Activated CD8-positive, alpha-beta memory T cell treated with anti-CD3 and anti-CD28 coated beads, Interleukin-2, amount 50 U/mL, for 1 hour (primary cell): Measurements from ENCODE around the gene PYCR2.
"Not testable (repeated sequence)": the region's sequence is repeated elsewhere in the genome, so short reads cannot be mapped to it uniquely, and the experiment has no call there.

ENCODE experiments used
- DNase-seq: peaks from one replicate; pipeline ENCODE4 v3.0.0-alpha.2; 2020; ENCODE audit errors: extremely low read depth

The PYCR2 gene

DNA sequence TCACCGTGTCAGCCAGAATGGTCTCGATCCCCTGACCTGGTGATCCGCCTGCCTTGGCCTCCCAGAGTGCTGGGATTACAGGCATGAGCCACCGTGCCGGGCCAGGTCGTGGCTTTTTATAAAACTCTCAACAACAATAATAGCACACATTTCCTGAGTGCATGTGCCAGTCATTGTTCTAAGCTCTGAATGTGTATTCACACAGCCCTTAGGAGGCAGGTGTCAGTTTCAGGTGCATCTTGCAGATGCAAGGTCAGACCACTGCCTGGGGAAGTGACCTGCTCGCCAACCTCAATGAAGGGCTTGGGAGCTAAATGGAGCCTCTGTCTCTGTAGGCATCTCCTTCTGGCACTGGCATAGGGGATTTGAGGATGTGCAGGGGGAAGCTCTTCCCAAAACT lies 18.5 kb upstream of the PYCR2 start:
- DNase-seq, result no peak

DNA sequence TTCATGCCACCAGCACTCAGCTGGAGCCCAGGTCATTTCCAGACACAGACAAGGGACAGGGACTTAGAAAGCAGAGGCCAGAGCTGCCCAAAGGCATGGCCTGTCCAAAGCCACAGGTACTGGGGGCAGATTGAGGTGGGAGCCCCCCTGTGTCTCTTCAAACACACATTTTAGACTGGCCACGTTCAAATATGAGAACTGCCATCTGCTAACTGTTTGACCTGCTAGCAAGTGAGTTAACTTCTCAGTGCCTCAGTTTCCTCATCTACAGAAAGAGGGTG lies 17.8 kb upstream of the PYCR2 start:
- DNase-seq, result no peak

DNA sequence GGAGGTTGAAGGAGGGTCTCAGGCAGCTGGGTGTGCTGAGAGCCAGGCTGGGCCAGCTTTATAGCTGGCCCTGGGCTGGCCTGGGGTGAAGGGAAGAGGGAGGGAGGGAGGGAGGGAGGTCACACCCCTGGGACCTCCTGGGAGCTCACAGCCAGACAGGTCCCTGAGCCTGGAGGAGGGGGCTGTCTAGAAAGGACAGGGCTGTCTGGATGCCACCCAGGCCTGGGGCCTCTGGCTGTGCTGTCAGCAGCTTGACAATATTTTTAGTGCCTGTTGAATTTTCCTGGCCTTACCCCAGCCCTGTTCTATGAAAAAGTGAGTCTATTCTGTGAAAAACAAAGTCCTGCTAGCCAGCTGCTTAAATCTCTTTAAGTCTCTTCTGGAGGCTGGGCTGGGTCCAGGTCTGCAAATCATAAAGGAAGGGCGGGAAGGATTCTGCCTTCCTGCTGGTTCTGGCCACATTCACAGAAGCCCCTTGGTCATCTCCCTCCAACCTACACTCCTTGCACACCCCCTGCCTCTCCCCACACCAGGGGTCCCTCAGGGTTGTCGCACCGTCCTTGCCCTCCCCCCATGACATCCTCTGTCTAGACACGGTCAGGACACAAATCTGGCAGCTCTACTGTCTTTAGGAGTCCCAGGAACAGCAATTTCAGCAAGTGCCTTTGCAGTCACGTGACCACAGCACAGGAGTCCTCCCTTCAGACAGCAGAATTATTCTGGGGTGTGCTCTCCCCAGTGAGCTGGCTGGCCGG lies 17.3 kb upstream of the PYCR2 start, which contains the start of gene LEFTY2:
Gene LEFTY2 (minus strand): TSS at position 34 of the 755 bp plus-strand sequence. CDS start 80 bp downstream, outside the sequence.
- DNase-seq, result no peak

DNA sequence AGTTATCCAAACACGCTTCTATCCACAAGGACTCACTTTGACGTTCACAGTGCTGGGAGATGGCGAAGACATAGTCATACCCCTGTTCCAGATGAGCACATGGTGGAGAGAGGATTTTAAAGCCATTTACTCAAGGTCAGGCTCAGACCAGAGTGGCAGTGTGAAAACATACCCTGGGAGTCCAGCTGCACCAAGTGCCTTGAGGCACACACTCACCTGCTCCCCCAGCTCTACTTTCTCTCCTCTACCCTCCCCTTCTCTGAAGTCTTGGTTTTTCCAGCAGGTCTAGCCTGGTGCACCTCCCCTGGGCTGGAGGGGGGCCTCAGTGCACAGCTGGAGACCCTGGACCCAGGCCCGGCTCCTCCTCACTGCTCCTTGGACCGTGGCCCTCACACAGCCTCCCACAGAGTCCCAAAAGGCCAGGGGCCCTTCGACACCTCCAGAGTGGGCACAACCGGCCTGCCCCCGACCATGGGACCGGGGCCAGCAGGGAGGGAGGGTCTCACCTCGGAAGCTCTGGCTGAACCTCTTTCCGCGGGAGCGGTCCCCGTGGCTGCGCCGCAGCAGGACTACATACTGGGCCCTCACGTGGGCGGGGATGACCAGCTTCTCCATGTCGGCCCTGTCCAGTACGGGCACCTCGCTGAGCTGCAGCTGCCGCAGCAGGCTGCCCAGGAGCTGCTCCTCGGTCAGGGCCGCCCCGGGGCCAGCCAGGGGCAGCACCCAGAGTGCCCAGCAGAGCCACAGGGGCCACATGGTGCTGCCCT lies 16.5 kb upstream of the PYCR2 start:
- DNase-seq, result no peak

DNA sequence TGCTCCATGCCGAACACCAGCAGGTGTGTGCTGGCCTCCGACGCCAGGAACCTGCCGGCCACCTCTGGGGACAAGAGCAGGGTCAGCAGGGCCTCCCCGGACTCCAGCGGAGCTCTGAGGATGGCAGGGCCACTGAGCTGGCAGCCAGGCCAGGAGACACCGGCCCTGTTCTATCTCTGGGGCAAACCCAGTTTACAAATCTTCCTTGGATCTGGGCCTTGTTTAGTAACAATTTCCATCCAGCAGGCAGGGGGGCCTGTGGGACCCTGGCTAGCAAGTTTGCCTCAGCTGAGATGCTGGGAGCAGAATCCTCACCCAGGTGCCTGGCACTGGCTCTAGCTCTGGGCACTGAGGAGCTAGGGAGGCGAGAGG lies 15.9 kb upstream of the PYCR2 start:
- DNase-seq, result not testable (repeated sequence)

DNA sequence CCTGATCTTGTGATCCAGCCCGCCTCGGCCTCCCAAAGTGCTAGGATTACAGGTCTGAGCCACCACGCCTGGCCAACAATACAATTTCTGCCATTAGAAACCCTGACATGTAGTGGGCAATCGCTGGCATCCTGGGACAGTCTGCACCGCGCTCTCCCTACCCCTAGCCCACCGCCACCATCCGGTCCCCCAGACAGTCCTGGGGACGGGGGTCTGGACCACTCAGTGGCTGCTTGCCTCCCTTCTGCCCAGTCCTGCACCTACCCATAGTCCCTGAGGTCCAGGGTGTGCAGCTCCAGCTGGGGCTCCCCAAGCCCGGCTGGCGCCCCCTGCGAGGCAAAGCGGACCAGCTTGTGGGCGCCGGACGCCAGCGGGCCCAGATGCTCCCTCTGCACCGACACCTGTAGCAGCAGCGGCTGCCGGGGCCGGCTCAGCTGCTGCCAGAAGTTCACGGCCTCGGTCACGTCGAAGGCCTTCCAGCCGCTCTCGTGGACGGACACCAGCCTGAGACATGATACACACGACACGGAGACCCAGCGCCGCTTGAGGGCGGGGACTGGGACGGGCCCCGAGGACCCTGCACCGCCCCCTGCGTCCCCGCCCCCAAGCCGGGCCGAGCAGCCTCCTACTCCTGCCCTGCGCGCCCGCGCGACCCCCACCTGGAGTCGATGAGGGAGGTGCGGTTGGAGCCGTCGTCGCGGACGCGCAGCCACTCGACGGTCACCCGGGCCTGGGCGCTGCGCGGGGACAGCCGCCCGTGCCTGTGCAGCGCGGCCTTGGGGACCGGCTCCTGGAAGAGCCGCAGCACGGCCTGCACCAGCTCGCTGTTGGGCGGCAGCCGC lies 15.3 kb upstream of the PYCR2 start:
- DNase-seq, result not testable (repeated sequence)

DNA sequence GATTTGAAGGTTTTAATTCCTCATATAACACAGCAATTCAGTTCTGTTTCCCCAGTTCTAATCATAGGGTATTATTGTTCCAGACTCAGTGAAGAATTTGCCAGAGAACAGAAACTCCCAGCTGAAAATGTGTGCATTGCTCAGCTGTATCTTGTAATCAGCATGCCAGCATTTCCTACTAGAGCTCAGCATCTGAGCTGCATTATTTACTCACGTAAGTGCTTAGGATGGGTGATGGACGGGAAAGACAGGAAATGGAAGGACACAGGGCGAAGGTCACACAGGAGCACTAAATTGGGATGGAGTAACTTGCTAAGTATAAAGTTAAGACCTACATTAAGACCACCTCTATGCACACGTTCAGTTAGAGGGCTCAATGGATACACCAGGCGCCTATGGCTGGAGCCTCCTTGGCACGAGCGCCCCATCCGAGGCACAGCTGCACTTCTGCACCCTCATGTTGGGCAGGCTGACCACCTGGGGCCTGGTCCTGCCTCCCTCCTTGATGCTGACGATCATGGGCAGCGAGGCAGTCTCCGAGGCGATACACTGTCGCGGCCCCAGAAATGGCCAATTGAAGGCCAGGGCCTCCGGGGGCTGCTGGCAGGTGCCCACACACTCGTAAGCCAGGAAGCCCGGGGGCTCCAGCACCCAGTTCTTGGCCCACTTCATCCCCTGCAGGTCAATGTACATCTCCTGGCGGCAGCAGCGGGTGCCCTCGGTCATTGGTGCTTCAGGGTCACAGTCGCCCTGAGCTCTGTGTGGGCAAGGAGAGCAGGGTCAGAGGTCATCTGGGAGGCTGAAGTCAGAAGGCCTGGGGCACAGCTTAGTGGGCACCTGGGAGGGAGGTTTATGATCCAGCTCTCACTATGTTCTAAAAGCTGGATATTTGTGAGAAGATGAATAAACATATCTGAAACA lies 13.3 kb upstream of the PYCR2 start:
- DNase-seq, result no peak

DNA sequence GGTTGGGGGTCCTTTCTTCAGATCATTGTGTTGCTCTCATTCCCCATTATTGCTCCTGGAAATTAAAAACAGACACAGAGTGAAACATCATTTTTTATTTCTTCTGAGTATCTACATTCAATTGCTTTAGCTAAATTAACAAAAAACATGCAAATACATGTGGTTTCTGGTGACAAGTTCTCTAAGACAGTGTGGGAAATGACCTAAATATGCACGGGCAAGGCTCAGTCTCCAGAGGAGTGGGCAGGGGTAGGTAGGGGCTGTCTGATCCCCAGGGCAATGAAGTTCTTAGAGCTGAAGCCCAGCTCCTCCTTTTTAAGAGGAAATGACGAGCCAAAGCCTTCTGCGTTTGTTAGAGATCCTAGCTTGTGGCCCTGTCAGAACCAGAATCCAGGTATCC lies 12.5 kb upstream of the PYCR2 start:
- DNase-seq, result no peak

DNA sequence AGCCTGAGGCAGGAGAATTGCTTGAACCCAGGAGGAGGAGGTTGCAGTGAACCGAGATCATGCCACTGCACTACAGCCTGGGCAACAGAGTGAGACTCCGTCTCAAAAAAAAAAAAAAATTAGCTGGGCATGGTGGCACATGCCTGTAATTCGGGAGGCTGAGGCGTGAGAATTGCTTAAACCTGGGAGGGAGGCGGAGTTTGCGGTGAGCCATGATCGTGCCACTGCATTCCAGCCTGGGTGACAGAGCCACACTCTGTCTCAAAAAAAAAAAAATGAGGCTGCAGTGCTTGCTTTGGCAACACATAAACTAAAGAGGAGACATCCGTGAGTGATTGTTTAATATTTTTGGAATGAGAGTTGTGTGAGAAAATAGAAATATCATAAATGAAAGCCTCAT lies 12.0 kb upstream of the PYCR2 start:
- not testable (repeated sequence) for DNase-seq

DNA sequence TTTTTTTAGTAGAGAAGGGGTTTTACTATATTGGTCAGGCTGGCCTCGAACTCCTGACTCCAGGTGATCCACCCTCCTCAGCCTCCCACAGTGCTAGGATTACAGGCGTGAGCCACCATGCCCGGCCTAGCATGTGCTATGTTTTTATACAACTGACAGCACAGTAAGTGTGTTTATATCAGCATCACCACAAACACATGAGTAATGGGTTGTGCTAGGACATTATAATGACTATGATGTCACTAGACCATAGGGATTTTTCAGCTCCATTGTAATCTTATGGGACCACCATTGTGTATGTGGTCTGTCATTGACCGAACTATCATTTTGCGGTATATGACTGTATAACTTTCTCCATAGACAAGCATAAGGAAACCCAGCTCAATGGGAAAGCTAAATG lies 10.7 kb upstream of the PYCR2 start:
- no peak for DNase-seq

DNA sequence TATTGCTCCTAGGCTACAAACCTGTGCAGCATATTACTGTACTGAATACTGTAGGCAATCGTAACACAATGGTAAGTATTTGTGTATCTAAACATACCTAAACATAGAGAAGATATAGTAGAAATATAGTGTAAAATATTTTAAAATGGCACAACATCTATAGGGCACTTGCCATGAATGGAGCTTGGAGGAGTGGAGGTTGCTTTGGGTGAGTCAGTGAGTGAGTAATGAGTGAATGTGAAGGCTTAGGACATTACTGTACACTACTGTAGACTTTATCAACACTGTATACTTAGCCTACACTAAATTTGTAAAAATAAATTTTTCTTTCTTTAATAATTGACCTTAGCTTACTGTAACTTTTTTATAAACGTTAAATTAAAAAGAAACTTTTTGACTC lies 9.0 kb upstream of the PYCR2 start:
- DNase-seq, result no peak

DNA sequence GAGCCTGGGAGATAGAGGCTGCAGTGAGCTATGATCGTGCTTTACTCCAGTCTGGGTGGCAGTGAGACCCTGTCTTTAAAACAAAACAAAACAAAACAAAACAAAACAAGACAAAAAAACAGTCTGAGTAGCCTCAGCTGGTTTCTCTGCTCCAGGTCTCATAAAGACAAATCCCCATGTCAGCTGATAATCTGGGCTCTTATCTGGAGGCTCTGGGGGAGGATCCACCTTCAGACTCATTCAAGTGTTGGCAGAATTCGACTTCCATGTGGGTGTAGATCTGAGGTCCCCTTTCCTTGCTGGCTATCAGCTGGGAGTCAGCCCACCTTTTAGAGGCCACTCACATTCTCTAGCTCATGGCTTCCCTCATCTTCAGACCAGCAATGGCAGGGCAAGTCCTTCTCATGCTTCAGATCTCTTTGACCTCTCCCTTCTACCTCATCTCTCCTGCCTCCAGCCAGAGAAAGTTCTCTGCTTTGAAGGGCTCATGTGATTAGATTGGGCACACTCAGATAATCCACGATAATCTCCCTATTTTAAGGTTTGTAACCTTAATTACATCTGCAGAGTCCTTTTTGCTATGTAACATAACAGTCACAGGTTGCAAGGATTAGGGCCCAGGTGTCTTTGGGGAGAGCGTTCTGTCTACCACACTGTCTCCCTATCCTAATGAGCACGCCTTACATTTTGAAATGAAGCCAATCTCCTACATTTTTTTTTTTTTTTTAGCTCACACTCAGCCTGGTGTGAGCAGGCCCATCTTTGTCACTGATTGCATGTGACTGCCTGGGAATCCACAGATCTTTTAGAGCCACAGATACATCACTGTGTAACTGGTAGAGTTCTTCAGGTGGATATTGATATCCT lies 7.5 kb upstream of the PYCR2 start:
- no peak for DNase-seq

DNA sequence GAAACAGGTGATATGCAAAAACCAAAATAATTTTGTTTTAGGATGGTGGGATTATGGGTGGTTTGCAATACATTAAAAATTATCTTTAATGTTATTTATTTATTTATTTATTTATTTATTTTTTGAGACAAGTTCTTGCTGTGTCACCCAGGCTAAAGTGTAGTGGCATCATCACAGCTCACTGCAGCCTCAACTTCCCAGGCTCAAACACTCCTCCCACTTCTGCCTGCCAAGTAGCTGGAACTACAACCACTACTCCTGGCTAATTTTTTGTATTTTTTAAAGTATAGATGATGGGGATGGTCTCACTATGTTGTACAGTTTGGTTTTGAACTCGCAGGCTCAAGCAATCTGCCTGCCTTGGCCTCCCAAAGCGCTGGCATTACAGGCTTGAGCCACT lies 6.5 kb upstream of the PYCR2 start:
- no peak for DNase-seq

DNA sequence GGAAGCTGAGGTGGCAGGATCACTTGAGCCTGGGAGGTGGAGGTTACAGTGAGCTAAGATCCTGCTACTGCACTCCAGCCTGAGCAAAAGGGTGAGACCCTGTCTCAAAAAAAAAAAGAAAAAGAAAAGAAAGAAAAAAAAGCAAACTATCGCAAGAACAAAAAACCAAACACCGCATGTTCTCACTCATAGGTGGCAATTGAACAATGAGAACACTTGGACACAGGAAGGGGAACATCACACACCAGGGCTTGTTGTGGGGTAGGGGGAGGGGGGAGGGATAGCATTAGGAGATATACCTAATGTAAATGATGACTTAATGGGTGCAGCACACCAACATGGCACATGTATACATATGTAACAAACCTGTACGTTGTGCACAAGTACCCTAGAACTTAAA lies 5.4 kb upstream of the PYCR2 start:
- DNase-seq, result not testable (repeated sequence)

DNA sequence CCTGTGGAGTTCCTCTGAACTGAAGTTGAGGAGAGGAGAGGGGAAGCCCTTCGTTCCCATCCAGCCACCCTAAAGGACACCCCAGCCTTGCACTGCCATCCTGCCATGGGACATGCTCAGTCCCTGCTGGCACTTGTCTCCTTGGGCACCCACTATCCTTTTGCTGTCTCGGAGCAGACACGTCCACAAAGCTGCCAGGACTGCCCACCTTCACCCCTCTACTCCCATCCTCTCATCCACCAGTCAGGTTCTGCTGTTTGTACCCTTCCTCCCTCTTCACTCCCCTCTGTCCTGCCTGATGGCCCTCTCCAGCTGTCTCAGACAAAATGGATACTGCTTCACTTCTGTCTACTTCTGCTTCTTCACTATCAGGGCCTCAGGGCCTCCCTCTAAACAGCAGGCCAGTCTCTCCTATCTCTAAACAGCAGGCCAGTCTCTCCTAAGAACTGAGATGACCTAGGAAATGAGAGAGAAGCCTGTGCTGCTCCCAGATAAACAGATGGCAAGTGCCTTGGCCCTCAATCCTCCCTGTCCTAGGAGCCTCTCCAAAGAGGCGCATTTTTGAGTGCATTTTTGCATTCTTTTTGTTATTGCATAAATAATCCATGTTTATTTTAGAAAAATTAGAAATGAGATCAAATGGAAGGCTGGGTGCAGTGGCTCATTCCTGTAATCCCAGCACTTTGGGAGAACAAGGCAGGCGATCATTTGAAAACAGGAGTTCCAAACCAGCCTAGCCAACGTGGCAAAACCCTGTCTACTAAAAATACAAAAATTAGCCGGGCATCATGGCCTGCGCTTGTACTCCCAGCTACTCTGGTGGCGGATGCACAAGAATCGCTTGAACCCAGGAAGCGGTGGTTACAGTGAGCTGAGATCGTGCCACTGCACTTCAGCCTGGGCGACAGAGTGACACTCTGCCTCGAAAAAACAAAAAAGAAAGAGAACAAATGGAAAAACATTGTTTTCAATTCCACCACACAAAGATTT lies 4.4 kb upstream of the PYCR2 start:
- no peak for DNase-seq

DNA sequence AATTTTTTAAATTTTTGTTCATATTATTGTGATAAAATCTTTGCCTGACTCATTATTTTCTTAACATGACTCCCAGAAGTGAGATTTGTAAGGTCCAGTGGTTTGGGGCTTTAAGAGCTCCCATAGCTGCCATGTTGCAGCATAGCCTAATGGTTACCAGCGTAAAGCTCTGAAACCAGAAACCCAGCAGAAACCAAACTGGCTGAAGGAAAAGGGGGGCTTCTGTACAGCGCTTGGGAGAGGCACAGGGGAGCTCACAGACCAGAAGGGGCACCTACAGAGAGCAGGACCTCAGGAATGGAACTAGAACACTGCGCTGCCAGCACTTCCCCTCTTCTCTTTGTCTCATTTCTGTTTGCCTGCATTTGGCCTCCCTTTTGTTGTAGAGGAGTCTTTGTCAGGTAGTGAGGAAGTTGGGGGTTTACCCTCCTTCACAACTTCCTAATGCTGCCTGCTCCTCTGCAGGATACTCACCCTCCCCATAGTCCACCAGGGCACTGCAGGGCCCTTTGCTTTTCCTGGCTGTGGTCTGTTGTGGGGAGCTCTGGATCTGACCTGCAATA lies 2.6 kb upstream of the PYCR2 start:
- no peak for DNase-seq

DNA sequence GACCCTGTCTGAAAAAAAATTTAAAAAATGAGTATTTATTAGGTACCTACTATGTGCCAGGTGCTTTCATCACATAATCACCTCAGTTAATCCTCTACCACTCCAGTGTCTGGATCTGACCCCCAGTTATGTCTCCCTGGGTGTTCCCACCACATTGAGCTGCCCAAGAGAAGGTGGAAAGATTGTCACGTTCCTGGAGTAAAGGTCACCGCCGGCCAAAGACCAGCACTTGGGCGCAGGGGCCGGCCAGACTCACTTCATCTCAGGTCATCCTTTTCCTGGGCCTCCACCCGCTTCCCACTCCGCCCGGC lies 714 bp downstream of the PYCR2 start:
- no peak for DNase-seq

DNA sequence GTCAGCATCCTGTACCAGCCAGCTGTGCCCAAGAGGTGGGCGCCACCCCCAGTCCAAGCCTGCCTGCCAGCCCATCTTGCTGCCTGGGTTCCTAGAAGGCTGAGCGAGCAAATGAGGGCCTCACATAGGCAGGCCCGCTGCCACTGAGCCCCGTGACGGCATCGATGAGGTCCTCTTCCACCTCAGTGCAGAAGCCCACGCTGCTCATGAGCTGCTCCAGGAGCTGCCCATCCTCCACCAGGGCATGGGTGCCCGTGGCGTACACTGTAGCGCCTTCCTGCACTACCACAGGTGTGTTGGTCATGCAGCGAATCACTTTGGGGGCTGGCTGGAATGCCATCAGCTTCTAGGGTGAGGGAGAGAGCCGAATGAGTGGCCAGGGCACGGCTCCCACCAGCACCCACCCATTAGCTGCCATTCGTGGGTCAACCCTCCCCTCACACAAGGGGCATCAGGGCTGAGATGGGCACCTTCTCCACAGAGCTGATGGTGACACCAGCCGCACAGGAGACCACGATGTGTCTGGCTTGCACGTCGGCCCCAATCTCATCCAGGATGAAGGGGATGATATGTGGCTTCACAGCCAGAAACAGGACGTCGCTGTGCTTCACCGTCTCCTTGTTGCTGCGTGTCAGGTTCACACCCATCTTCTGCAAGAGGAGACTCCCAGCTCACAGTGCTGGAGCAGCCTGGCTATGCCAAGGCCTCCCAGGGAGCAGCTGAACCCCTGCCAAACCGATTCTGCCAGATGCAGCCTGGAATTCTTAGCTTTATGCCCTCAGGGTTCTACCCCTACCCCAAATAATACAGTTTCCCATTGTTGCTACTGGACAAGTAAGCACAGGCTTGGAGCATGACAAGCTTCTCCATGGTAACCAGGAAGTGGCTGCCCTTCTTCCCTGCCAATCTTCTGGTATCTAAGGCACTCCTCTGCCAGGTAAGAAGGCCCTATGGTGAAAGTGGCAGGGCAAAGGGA lies 2.0 kb downstream of the PYCR2 start:
- no peak for DNase-seq
